ENCODE measurements around the gene MYOCD.

GRCh38 chr17:12712415-12712814, 46.7 kb downstream of the MYOCD start:
- TF ChIP-seq JUND (IDR thresholded peaks at IDR 0.05) (no peak), GABPA (IDR thresholded peaks at IDR 0.05 in 1 of 2, conservative IDR thresholded peaks at IDR 0.05 in 1 of 2) (no peak), MAX (IDR thresholded peaks at IDR 0.05) (no peak), RAD21 (IDR thresholded peaks at IDR 0.05) (no peak), HNF4A (conservative IDR thresholded peaks at IDR 0.05) (no peak), TAF1 (conservative IDR thresholded peaks at IDR 0.05) (no peak), SP1 (IDR thresholded peaks at IDR 0.05) (no peak), YY1 (IDR thresholded peaks at IDR 0.05) (no peak)
- TF ChIP-seq, protein P1, sequence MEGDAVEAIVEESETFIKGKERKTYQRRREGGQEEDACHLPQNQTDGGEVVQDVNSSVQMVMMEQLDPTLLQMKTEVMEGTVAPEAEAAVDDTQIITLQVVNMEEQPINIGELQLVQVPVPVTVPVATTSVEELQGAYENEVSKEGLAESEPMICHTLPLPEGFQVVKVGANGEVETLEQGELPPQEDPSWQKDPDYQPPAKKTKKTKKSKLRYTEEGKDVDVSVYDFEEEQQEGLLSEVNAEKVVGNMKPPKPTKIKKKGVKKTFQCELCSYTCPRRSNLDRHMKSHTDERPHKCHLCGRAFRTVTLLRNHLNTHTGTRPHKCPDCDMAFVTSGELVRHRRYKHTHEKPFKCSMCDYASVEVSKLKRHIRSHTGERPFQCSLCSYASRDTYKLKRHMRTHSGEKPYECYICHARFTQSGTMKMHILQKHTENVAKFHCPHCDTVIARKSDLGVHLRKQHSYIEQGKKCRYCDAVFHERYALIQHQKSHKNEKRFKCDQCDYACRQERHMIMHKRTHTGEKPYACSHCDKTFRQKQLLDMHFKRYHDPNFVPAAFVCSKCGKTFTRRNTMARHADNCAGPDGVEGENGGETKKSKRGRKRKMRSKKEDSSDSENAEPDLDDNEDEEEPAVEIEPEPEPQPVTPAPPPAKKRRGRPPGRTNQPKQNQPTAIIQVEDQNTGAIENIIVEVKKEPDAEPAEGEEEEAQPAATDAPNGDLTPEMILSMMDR (IDR thresholded peaks at IDR 0.05; ENCODE audit: low read depth, low read length, missing input control) = no peak
- TF ChIP-seq, protein P2, sequence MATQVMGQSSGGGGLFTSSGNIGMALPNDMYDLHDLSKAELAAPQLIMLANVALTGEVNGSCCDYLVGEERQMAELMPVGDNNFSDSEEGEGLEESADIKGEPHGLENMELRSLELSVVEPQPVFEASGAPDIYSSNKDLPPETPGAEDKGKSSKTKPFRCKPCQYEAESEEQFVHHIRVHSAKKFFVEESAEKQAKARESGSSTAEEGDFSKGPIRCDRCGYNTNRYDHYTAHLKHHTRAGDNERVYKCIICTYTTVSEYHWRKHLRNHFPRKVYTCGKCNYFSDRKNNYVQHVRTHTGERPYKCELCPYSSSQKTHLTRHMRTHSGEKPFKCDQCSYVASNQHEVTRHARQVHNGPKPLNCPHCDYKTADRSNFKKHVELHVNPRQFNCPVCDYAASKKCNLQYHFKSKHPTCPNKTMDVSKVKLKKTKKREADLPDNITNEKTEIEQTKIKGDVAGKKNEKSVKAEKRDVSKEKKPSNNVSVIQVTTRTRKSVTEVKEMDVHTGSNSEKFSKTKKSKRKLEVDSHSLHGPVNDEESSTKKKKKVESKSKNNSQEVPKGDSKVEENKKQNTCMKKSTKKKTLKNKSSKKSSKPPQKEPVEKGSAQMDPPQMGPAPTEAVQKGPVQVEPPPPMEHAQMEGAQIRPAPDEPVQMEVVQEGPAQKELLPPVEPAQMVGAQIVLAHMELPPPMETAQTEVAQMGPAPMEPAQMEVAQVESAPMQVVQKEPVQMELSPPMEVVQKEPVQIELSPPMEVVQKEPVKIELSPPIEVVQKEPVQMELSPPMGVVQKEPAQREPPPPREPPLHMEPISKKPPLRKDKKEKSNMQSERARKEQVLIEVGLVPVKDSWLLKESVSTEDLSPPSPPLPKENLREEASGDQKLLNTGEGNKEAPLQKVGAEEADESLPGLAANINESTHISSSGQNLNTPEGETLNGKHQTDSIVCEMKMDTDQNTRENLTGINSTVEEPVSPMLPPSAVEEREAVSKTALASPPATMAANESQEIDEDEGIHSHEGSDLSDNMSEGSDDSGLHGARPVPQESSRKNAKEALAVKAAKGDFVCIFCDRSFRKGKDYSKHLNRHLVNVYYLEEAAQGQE (IDR thresholded peaks at IDR 0.05) = no peak
- TF ChIP-seq, protein P3, sequence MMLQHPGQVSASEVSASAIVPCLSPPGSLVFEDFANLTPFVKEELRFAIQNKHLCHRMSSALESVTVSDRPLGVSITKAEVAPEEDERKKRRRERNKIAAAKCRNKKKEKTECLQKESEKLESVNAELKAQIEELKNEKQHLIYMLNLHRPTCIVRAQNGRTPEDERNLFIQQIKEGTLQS (IDR thresholded peaks at IDR 0.05) = no peak
